Liver (tissue), 9 donors: ENCODE measurements around the gene THBS2. TPM values are rescaled to one million over a fixed set of nuclear protein-coding genes. Genes with fewer than 3 reads are reported as not detected.

ENCODE experiments used
- DNase-seq: peaks from one replicate; pipeline ENCODE4 v3.0.0-alpha.2; 2017; ENCODE audit warnings: low spot score
- H3K27ac ChIP-seq, 2 donors: one replicate each; pipeline ENCODE4 v1.7.0; 2013; ENCODE audit warnings: inconsistent platforms in 2 of 2, low read length in 2 of 2, control low read depth in 1 of 2, low read depth in 1 of 2, mild to moderate bottlenecking in 1 of 2
- H3K27me3 ChIP-seq, 4 donors: one replicate each; pipeline versions ENCODE4 v1.6.1 to v1.7.0; 2013; ENCODE audit warnings: low read length in 3 of 4, inconsistent platforms in 1 of 4, mild to moderate bottlenecking in 1 of 4, moderate library complexity in 1 of 4; ENCODE audit not compliant: control insufficient read depth in 4 of 4, insufficient read depth in 4 of 4
- H3K36me3 ChIP-seq, 4 donors: one replicate each; pipeline versions ENCODE4 v1.6.1 to v1.7.0; 2013; ENCODE audit warnings: low read length in 3 of 4, mild to moderate bottlenecking in 3 of 4, low read depth in 1 of 4, moderate library complexity in 1 of 4; ENCODE audit not compliant: control insufficient read depth in 4 of 4, insufficient read depth in 3 of 4
- H3K4me1 ChIP-seq, 4 donors: one replicate each; pipeline versions ENCODE4 v1.6.1 to v1.7.0; 2013; ENCODE audit warnings: low read length in 3 of 4, mild to moderate bottlenecking in 3 of 4, moderate library complexity in 1 of 4; ENCODE audit not compliant: control insufficient read depth in 4 of 4, insufficient read depth in 4 of 4
- H3K4me3 ChIP-seq, 3 donors: one replicate each; pipeline versions ENCODE4 v1.6.1 to v1.7.0; 2013; ENCODE audit warnings: low read length in 3 of 3, control low read depth in 1 of 3, low read depth in 1 of 3, mild to moderate bottlenecking in 1 of 3
- H3K9ac ChIP-seq, 2 donors: one replicate each; pipeline ENCODE4 v1.7.0; 2013; ENCODE audit warnings: low read length in 2 of 2, mild to moderate bottlenecking in 2 of 2, moderate library complexity in 2 of 2, control low read depth in 1 of 2, low read depth in 1 of 2
- H3K9me3 ChIP-seq, 4 donors: one replicate each; pipeline versions ENCODE4 v1.6.1 to v1.7.0; 2013; ENCODE audit warnings: low read length in 3 of 4; ENCODE audit not compliant: control insufficient read depth in 4 of 4
- CTCF ChIP-seq: fragments of 150-350 bp; IDR thresholded peaks from 2 replicates; pipeline ENCODE4 v1.5.1; 2017; ENCODE audit warnings: improper control_type of control experiment, low read depth, low read length; ENCODE audit not compliant: missing input control
- EGR1 ChIP-seq, 2 donors: IDR thresholded peaks; 2 replicates each; pipeline ENCODE4 v1.6.1; 2016 to 2018; ENCODE audit warnings: antibody characterized with exemption in 2 of 2, low read depth in 2 of 2
- FOXA1 ChIP-seq: IDR thresholded peaks from 2 replicates; pipeline ENCODE4 v1.6.1; 2016; ENCODE audit warnings: antibody characterized with exemption
- FOXA2 ChIP-seq: IDR thresholded peaks from 2 replicates; pipeline ENCODE4 v1.6.1; 2016; ENCODE audit warnings: antibody characterized with exemption
- GABPA ChIP-seq, 2 donors: IDR thresholded peaks in 1 of 2; conservative IDR thresholded peaks in 1 of 2; 2 replicates each; pipeline ENCODE4 v1.6.1; 2016; ENCODE audit warnings: antibody characterized with exemption in 2 of 2, mild to moderate bottlenecking in 1 of 2, moderate library complexity in 1 of 2
- HNF4A ChIP-seq, 2 donors: conservative IDR thresholded peaks; 2 replicates each; pipeline ENCODE4 v1.6.1; 2016; ENCODE audit warnings: antibody characterized with exemption in 2 of 2, mild to moderate bottlenecking in 2 of 2
- HNF4G ChIP-seq: IDR thresholded peaks from 2 replicates; pipeline ENCODE4 v1.6.1; 2016; ENCODE audit warnings: antibody characterized with exemption
- JUND ChIP-seq, 2 donors: IDR thresholded peaks; 2 replicates each; pipeline ENCODE4 v1.6.1; 2016; ENCODE audit warnings: antibody characterized with exemption in 2 of 2
- MAX ChIP-seq: IDR thresholded peaks from 2 replicates; pipeline ENCODE4 v1.6.1; 2016; ENCODE audit warnings: antibody characterized with exemption
- NR2F2 ChIP-seq: IDR thresholded peaks from 2 replicates; pipeline ENCODE4 v1.6.1; 2016; ENCODE audit warnings: antibody characterized with exemption
- RAD21 ChIP-seq, 2 donors: IDR thresholded peaks; 2 replicates each; pipeline ENCODE4 v1.6.1; 2016; ENCODE audit warnings: antibody characterized with exemption in 2 of 2, mild to moderate bottlenecking in 2 of 2
- RXRA ChIP-seq, 2 donors: IDR thresholded peaks; 2 replicates each; pipeline ENCODE4 v1.6.1; 2017 to 2018; ENCODE audit warnings: antibody characterized with exemption in 2 of 2, mild to moderate bottlenecking in 1 of 2
- SP1 ChIP-seq: IDR thresholded peaks from 2 replicates; pipeline ENCODE4 v1.6.1; 2018; ENCODE audit warnings: antibody characterized with exemption, mild to moderate bottlenecking
- TAF1 ChIP-seq: conservative IDR thresholded peaks from 2 replicates; pipeline ENCODE4 v1.6.1; 2016; ENCODE audit warnings: antibody characterized with exemption, mild to moderate bottlenecking
- YY1 ChIP-seq: IDR thresholded peaks from 2 replicates; pipeline ENCODE4 v1.6.1; 2016; ENCODE audit warnings: antibody characterized with exemption, mild to moderate bottlenecking
- WGBS: extraction: QIAGEN DNeasy Blood & Tissue Kit; methylation state at CpG from one replicate; pipeline ENCODE4 v1.1.7; 2013; 5-methylcytosine and 5-hydroxymethylcytosine counted together
- polyA plus RNA-seq, 2 donors: library from polyadenylated mRNA; stranded (reverse) in 1 of 2; unstranded in 1 of 2; fragments of 200-250 nt in 1 of 2; fragments of >200 nt in 1 of 2; fragmentation: Nextera tagmentation in 1 of 2; extraction: Ambion mirVana in 1 of 2; gene quantifications; one replicate each; pipeline versions ENCODE4 v1.2.1 to v1.2.3, GENCODE V29; 2013 to 2015
- total RNA-seq, 2 donors: library from RNA; depleted of rRNA; stranded (reverse); fragments of >200 nt; gene quantifications; one replicate each; pipeline ENCODE4 v1.2.3, GENCODE V29; 2014
- TF ChIP-seq, protein P1 (sequence below): IDR thresholded peaks from 2 replicates; pipeline ENCODE4 v1.6.1; 2016; ENCODE audit warnings: antibody characterized with exemption
- TF ChIP-seq, protein P2 (sequence below): IDR thresholded peaks from 2 replicates; pipeline ENCODE4 v1.6.1; 2016; ENCODE audit warnings: antibody characterized with exemption
- TF ChIP-seq, protein P3 (sequence below): IDR thresholded peaks from 2 replicates; pipeline ENCODE4 v1.6.1; 2016; ENCODE audit warnings: antibody characterized with exemption, mild to moderate bottlenecking
- donor health status: healthy.
- donor health status: healthy.
- donor health status: healthy.
- donor health status: healthy.
- donor health status: healthy.

The THBS2 gene
- total and polyA plus RNA-seq, 4 donors = 0.35 to 7.6 (median 6.2) TPM

DNA sequence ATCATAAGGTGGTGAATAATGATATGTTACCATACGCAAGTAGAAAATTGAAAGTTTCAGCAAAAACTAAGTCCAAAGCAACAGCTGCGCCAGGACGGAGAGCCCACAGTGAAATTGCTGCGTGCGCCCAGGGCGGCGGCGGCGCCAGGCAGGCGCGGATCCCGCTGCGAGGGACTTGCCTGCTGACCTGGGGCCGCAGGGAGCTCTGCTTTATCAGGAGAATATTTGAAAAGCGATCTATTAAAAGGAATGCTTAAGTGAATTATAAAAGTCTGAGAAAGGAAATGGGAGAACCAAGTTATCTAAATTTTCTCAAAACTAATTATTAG lies 85.4 kb downstream of the THBS2 start:
- H3K9ac ChIP-seq = no peak overlapping the region
- no peaks in the 10 kb centered on the region for H3K4me1 ChIP-seq
- peak overlapping the region; percentile 40 to 54 for H3K27ac ChIP-seq
- H3K4me3 ChIP-seq = no peak overlapping the region
- 84% methylated on average over 15 of the region's 15 CpGs for WGBS
- H3K27me3 ChIP-seq = no peaks in the 10 kb centered on the region
- H3K36me3 ChIP-seq = no peaks in the 10 kb centered on the region
- DNase-seq = no peak
- TF ChIP-seq HNF4G (no peak), GABPA (IDR thresholded peaks at IDR 0.05 in 1 of 2, conservative IDR thresholded peaks at IDR 0.05 in 1 of 2) (no peak), TAF1 (no peak), NR2F2 (no peak), FOXA2 (no peak), CTCF (no peak), RAD21 (IDR thresholded peaks at IDR 0.05) (no peak), SP1 (no peak), YY1 (no peak), RXRA (IDR thresholded peaks at IDR 0.05) (no peak), HNF4A (conservative IDR thresholded peaks at IDR 0.05) (no peak)
- TF ChIP-seq, protein P1, sequence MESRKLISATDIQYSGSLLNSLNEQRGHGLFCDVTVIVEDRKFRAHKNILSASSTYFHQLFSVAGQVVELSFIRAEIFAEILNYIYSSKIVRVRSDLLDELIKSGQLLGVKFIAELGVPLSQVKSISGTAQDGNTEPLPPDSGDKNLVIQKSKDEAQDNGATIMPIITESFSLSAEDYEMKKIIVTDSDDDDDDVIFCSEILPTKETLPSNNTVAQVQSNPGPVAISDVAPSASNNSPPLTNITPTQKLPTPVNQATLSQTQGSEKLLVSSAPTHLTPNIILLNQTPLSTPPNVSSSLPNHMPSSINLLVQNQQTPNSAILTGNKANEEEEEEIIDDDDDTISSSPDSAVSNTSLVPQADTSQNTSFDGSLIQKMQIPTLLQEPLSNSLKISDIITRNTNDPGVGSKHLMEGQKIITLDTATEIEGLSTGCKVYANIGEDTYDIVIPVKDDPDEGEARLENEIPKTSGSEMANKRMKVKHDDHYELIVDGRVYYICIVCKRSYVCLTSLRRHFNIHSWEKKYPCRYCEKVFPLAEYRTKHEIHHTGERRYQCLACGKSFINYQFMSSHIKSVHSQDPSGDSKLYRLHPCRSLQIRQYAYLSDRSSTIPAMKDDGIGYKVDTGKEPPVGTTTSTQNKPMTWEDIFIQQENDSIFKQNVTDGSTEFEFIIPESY = no peak
- TF ChIP-seq, protein P2, sequence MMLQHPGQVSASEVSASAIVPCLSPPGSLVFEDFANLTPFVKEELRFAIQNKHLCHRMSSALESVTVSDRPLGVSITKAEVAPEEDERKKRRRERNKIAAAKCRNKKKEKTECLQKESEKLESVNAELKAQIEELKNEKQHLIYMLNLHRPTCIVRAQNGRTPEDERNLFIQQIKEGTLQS = no peak
- H3K9me3 ChIP-seq = no peaks in the 10 kb centered on the region

GRCh38 chr6:169167581-169168301 lies 85.9 kb downstream of the THBS2 start:
- no peak for DNase-seq
- WGBS = 82% methylated on average over 37 of the region's 37 CpGs
- H3K9ac ChIP-seq = no peak overlapping the region
- H3K27me3 ChIP-seq = no peaks in the 10 kb centered on the region
- H3K36me3 ChIP-seq = no peaks in the 10 kb centered on the region
- H3K4me3 ChIP-seq = no peak overlapping the region
- H3K27ac ChIP-seq = peak overlapping the region; percentile 55 to 60
- no peaks in the 10 kb centered on the region for H3K4me1 ChIP-seq
- no peaks in the 10 kb centered on the region for H3K9me3 ChIP-seq
- TF ChIP-seq, protein P1 = no peak
- no peak for TF ChIP-seq HNF4G
- TF ChIP-seq CTCF = no peak
- TF ChIP-seq NR2F2 = peak; percentile 45
- no peak for TF ChIP-seq SP1
- TF ChIP-seq, protein P3, sequence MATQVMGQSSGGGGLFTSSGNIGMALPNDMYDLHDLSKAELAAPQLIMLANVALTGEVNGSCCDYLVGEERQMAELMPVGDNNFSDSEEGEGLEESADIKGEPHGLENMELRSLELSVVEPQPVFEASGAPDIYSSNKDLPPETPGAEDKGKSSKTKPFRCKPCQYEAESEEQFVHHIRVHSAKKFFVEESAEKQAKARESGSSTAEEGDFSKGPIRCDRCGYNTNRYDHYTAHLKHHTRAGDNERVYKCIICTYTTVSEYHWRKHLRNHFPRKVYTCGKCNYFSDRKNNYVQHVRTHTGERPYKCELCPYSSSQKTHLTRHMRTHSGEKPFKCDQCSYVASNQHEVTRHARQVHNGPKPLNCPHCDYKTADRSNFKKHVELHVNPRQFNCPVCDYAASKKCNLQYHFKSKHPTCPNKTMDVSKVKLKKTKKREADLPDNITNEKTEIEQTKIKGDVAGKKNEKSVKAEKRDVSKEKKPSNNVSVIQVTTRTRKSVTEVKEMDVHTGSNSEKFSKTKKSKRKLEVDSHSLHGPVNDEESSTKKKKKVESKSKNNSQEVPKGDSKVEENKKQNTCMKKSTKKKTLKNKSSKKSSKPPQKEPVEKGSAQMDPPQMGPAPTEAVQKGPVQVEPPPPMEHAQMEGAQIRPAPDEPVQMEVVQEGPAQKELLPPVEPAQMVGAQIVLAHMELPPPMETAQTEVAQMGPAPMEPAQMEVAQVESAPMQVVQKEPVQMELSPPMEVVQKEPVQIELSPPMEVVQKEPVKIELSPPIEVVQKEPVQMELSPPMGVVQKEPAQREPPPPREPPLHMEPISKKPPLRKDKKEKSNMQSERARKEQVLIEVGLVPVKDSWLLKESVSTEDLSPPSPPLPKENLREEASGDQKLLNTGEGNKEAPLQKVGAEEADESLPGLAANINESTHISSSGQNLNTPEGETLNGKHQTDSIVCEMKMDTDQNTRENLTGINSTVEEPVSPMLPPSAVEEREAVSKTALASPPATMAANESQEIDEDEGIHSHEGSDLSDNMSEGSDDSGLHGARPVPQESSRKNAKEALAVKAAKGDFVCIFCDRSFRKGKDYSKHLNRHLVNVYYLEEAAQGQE = peak; percentile 91
- no peak for TF ChIP-seq FOXA2
- TF ChIP-seq RAD21 (IDR thresholded peaks at IDR 0.05) = no peak
- no peak for TF ChIP-seq GABPA (IDR thresholded peaks at IDR 0.05 in 1 of 2, conservative IDR thresholded peaks at IDR 0.05 in 1 of 2)
- TF ChIP-seq RXRA (IDR thresholded peaks at IDR 0.05) = peak in 1 of 2 donors; percentile 23
- no peak for TF ChIP-seq FOXA1
- TF ChIP-seq, protein P2 = no peak
- TF ChIP-seq JUND (IDR thresholded peaks at IDR 0.05) = peak in 1 of 2 donors; percentile 30
- no peak for TF ChIP-seq YY1
- TF ChIP-seq MAX = no peak
- no peak for TF ChIP-seq EGR1 (IDR thresholded peaks at IDR 0.05; ENCODE audit: low read depth in 2 of 2)
- no peak for TF ChIP-seq HNF4A (conservative IDR thresholded peaks at IDR 0.05)
